Measurements from ENCODE around the gene TAOK2. TPM values are rescaled to one million over a fixed set of nuclear protein-coding genes. Genes with fewer than 3 reads are reported as not detected.

TAOK2 gene
- total RNA-seq, 1 experiment from 2014 or later = 21.5 TPM

DNA sequence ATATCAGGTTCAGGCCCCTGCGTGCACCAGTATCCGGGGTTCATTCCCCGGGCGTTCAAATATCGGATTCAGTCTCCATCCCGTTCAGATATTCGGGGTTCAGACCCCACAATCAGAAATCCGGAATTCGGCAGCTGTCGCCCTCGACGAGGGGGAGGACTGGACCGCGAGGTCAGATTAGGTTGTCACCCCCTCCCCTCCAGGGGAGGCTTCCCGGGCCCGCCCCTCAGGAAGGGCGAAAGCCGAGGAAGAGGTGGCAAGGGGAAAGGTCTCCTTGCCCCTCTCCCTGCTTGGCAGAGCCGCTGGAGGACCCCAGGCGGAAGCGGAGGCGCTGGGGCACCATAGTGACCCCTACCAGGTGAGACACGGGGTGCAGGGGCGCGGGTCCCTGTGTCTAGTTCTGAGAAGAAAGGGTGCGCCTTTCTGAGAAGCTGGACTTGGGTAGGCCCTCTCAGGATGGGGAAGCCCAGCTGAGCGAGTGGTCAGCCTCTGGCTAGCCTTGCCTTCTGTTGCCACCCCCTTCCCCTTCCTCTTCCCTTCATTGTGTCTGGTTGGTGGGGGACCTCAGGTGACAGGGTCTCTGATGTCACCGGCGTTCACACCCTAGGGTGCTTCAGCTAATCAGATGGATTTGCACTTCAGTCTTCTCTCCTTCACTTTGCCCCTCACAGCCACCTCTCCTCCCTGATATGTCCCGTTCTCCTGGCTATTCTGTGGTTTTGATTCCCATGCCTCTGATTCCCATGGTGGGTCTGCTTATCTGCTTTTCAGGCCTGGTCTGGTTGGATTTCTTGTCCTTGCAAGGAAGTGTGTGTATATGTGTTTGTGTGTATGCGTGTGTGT lies 844 bp downstream of the TAOK2 start:
- DNase-seq = peak; percentile 69
- H3K9ac ChIP-seq (ENCODE audit: low read length) = peak overlapping the region; percentile 79
- peak overlapping the region; percentile 85 for H3K4me2 ChIP-seq (ENCODE audit: low read depth, low read length, poor library complexity, severe bottlenecking)
- no peak overlapping the region for H2AFZ ChIP-seq (ENCODE audit: low read length)
- peak overlapping the region; percentile 35 for H3K27ac ChIP-seq (ENCODE audit: low read length)
- H3K4me1 ChIP-seq (ENCODE audit: low read length) = peaks cover 25% of the 10 kb centered on the region
- peaks cover 15% of the 10 kb centered on the region for H3K36me3 ChIP-seq (ENCODE audit: insufficient read depth, low read length)
- no peaks in the 10 kb centered on the region for H3K9me2 ChIP-seq (replicated peaks; ENCODE audit: insufficient read depth, low read length)
- peaks cover 22% of the 10 kb centered on the region; the same call in 1 of the 2 replicates for H4K20me1 ChIP-seq (ENCODE audit: insufficient read depth, low read depth, low read length)
- peak overlapping the region; percentile 89 for H3K4me3 ChIP-seq (ENCODE audit: low read length)
- H3K79me2 ChIP-seq (ENCODE audit: low read length) = peaks cover 45% of the 10 kb centered on the region
- no peaks in the 10 kb centered on the region for H3K27me3 ChIP-seq (ENCODE audit: low read length)
- no peaks in the 10 kb centered on the region for H3K9me3 ChIP-seq (ENCODE audit: low read length)

DNA sequence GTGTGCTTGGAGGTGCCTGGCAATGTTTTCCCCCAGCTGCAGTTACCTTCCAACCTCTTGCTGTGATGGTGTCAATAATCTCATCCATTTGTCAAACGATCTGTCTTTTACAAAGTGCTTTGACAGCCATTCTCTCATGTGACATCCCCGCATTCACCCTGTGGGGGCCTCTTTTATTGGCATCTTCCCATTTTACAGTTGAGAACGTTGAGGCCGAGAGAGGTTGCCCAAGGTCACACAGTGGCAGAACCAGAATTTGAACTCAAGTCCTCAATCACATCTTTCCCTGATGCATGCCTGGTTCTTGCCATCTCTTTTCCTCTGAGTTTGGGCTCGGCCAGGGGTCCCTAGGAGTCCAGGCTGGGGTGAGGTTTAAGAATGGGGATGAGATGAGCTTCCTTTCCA lies 1.5 kb downstream of the TAOK2 start:
- Histone ChIP-seq H3K4me3 (ENCODE audit: low read length) (peak overlapping the region; percentile 89), H3K79me2 (ENCODE audit: low read length) (peaks cover 45% of the 10 kb centered on the region)

DNA sequence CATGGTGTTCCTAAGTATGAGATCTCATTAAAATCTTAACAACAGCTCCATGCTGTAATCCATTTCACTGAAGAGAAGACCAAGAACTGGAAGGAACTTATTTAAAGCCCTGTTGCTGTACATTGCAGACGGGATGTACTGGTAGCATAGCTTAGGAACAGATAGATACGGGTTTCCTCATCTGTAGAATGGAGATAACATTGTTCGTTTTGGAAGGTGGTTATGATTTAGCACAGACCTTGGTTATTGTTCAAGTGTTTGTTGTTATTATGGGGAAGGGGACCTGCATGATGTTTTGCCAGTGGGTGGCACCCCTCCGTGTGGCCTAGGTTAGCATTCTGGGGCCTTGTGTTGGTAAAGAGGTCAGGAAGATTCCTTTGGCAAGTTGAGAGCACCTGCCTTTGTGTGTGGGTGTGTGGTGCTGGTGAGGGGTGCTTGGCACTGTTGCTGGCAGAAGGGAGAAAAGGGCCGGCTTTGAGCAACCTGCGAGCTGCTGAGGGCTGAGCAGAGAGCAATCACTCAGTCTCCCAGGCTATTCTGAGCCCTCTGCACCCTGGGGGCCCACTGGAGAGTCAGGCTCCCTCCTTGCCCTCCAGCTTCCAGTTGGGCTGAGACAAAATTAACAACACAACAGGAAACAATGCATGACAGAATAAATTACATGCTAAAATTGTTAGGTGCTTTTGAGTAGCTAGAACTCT lies 2.3 kb downstream of the TAOK2 start:
- H3K27ac ChIP-seq (ENCODE audit: low read length) = peak overlapping the region; percentile 4; the same call in 1 of the 2 replicates
- H3K4me2 ChIP-seq (ENCODE audit: low read depth, low read length, poor library complexity, severe bottlenecking) = peak overlapping the region; percentile 85
- DNase-seq = no peak
- H2AFZ ChIP-seq (ENCODE audit: low read length) = no peak overlapping the region
- H3K27me3 ChIP-seq (ENCODE audit: low read length) = no peaks in the 10 kb centered on the region
- peak overlapping the region; percentile 79 for H3K9ac ChIP-seq (ENCODE audit: low read length)
- peak overlapping the region; percentile 89 for H3K4me3 ChIP-seq (ENCODE audit: low read length)
- no peaks in the 10 kb centered on the region for H3K9me2 ChIP-seq (replicated peaks; ENCODE audit: insufficient read depth, low read length)
- peaks cover 25% of the 10 kb centered on the region for H3K4me1 ChIP-seq (ENCODE audit: low read length)
- H4K20me1 ChIP-seq (ENCODE audit: insufficient read depth, low read depth, low read length) = peaks cover 22% of the 10 kb centered on the region; the same call in 1 of the 2 replicates
- H3K36me3 ChIP-seq (ENCODE audit: insufficient read depth, low read length) = peaks cover 28% of the 10 kb centered on the region
- H3K79me2 ChIP-seq (ENCODE audit: low read length) = peaks cover 45% of the 10 kb centered on the region
- no peaks in the 10 kb centered on the region for H3K9me3 ChIP-seq (ENCODE audit: low read length)

More for the DNA sequence above, 1.5 kb downstream of the TAOK2 start:
- H3K27me3 ChIP-seq (ENCODE audit: low read length) = no peaks in the 10 kb centered on the region
- peaks cover 25% of the 10 kb centered on the region for H3K4me1 ChIP-seq (ENCODE audit: low read length)
- H3K36me3 ChIP-seq (ENCODE audit: insufficient read depth, low read length) = peaks cover 20% of the 10 kb centered on the region
- H3K4me2 ChIP-seq (ENCODE audit: low read depth, low read length, poor library complexity, severe bottlenecking) = peak overlapping the region; percentile 85
- H3K9ac ChIP-seq (ENCODE audit: low read length) = peak overlapping the region; percentile 79
- peaks cover 22% of the 10 kb centered on the region; the same call in 1 of the 2 replicates for H4K20me1 ChIP-seq (ENCODE audit: insufficient read depth, low read depth, low read length)
- H2AFZ ChIP-seq (ENCODE audit: low read length) = no peak overlapping the region
- H3K9me2 ChIP-seq (replicated peaks; ENCODE audit: insufficient read depth, low read length) = no peaks in the 10 kb centered on the region
- no peaks in the 10 kb centered on the region for H3K9me3 ChIP-seq (ENCODE audit: low read length)
- no peak for DNase-seq
- 0 out of 2 replicates have a peak overlapping the region, but pooled peaks have one; percentile 4 for H3K27ac ChIP-seq (ENCODE audit: low read length)

DNA sequence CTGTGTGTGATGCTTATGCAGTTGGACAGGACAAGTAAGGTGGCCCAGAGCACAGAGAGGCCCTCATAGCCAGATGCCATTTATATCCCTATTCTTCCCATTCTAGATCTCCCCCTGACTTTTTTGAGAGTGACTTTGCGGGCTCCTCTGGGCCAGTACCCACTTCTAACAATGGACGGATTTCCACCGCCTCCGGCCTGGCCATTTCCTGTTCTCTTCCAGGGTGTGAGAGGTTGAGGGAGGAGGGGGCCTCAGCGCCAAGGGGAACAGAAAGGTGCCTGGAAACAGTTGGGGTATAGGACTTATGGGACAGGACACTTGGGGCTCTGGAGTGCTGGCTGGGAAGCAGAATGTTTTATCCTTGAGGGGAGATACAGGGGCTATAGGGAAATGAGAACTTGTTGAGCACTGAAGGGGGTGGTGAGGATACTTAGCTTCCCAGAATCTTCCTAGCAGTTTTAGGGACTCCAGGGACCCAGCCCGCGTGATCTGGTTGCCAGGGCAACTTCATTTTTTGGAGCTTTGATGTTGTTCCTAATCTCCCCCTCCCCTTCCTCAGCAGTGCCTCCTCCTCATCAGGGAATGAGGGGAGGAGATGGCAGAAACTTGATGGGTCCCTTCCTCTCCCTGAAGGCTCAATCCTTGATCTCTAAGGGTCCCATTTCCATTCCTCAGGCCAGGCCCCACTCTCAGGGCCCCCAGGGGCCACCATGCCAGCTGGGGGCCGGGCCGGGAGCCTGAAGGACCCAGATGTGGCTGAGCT lies 3.6 kb downstream of the TAOK2 start:
- H3K9ac ChIP-seq (ENCODE audit: low read length) = peak overlapping the region; percentile 79; the same call in 1 of the 2 replicates

DNA sequence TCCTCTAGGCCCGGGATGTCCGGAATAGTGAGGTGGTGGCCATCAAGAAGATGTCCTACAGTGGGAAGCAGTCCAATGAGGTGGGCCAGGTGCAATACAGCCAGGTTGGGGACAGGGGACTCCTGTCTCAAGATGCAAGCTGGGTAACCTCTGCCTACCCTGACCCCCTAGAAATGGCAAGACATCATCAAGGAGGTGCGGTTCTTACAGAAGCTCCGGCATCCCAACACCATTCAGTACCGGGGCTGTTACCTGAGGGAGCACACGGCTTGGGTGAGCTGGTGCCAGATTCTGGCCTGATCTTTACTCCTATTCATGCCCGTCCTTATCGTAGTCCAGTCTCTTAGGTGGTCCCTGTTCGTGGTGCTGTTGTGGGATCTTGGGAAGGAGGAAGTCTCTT lies 4.4 kb downstream of the TAOK2 start:
- Histone ChIP-seq H3K9me3 (ENCODE audit: low read length) (no peaks in the 10 kb centered on the region), H3K9ac (ENCODE audit: low read length) (no peak overlapping the region), H4K20me1 (ENCODE audit: insufficient read depth, low read depth, low read length) (peaks cover 22% of the 10 kb centered on the region; the same call in 1 of the 2 replicates), H2AFZ (ENCODE audit: low read length) (no peak overlapping the region), H3K27me3 (ENCODE audit: low read length) (no peaks in the 10 kb centered on the region), H3K4me1 (ENCODE audit: low read length) (peaks cover 25% of the 10 kb centered on the region), H3K4me2 (ENCODE audit: low read depth, low read length, poor library complexity, severe bottlenecking) (no peak overlapping the region), H3K36me3 (ENCODE audit: insufficient read depth, low read length) (peaks cover 28% of the 10 kb centered on the region), H3K4me3 (ENCODE audit: low read length) (no peak overlapping the region), H3K79me2 (ENCODE audit: low read length) (peaks cover 45% of the 10 kb centered on the region), H3K9me2 (replicated peaks; ENCODE audit: insufficient read depth, low read length) (no peaks in the 10 kb centered on the region), H3K27ac (ENCODE audit: low read length) (no peak overlapping the region)
- DNase-seq = no peak

More for the DNA sequence above, 3.6 kb downstream of the TAOK2 start:
- Histone ChIP-seq H3K27ac (ENCODE audit: low read length) (no peak overlapping the region), H3K79me2 (ENCODE audit: low read length) (peaks cover 45% of the 10 kb centered on the region), H3K27me3 (ENCODE audit: low read length) (no peaks in the 10 kb centered on the region), H4K20me1 (ENCODE audit: insufficient read depth, low read depth, low read length) (peaks cover 22% of the 10 kb centered on the region; the same call in 1 of the 2 replicates), H3K4me3 (ENCODE audit: low read length) (no peak overlapping the region), H3K9me3 (ENCODE audit: low read length) (no peaks in the 10 kb centered on the region), H3K36me3 (ENCODE audit: insufficient read depth, low read length) (peaks cover 28% of the 10 kb centered on the region), H3K4me1 (ENCODE audit: low read length) (peaks cover 25% of the 10 kb centered on the region), H3K4me2 (ENCODE audit: low read depth, low read length, poor library complexity, severe bottlenecking) (peak overlapping the region; percentile 85), H3K9me2 (replicated peaks; ENCODE audit: insufficient read depth, low read length) (no peaks in the 10 kb centered on the region), H2AFZ (ENCODE audit: low read length) (no peak overlapping the region)
- DNase-seq = no peak

DNA sequence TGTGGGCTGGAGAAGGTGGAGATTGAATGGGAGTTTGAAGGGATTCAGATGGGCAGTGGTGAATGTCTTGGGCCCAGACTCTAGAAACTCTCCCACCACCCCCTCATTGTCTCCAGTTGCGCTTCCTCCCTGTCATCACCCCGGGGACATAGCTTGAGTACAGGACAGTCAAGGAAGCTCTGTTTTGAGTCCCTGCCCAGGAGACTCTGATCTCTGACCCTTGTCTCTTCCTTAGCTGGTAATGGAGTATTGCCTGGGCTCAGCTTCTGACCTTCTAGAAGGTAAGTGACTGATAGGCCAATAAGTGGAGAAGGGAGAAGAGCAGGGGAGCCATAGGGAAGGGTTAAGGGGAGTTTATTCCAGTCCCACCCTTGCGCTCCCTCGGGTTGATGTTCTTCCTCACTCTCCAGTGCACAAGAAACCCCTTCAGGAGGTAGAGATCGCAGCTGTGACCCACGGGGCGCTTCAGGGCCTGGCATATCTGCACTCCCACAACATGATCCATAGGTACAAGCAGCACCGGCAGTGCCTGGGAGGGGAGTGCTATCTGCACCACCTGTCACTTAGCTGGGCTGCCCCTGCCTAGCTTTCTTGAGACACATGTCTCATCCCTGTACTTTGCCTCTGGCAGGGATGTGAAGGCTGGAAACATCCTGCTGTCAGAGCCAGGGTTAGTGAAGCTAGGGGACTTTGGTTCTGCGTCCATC lies 5.0 kb downstream of the TAOK2 start:
- peaks cover 28% of the 10 kb centered on the region for H3K36me3 ChIP-seq (ENCODE audit: insufficient read depth, low read length)

DNA sequence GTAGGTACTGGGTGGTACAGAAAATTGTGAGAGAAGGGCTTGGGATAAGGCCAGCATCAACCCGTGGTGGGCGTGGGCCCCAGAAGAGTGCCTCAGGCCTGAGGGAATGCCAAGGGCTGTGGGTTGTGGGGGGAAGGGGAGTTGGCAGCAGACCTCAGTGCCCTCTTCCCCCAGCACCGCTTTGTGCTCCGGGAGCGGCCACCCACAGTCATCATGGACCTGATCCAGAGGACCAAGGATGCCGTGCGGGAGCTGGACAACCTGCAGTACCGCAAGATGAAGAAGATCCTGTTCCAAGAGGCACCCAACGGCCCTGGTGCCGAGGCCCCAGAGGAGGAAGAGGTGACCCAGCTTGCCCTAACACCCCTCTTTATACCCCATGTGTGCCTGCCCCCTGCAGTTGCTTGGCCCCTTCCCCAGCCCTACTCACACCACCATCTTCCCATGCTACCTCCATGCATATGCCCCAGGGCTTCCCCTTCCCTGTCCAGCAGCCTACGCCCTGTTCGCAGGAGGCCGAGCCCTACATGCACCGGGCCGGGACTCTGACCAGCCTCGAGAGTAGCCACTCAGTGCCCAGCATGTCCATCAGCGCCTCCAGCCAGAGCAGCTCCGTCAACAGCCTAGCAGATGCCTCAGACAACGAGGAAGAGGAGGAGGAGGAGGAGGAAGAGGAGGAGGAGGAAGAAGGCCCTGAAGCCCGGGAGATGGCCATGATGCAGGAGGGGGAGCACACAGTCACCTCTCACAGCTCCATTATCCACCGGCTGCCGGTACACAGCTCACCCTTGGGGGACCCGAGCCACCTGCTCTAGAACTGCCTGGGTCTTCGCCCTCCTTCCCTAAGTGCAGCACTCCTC lies 9.1 kb downstream of the TAOK2 start:
- Histone ChIP-seq H3K79me2 (ENCODE audit: low read length) (peaks cover 4% of the 10 kb centered on the region; the same call in 1 of the 2 replicates), H3K27me3 (ENCODE audit: low read length) (no peaks in the 10 kb centered on the region), H2AFZ (ENCODE audit: low read length) (no peak overlapping the region), H3K9me2 (replicated peaks; ENCODE audit: insufficient read depth, low read length) (no peaks in the 10 kb centered on the region), H3K9ac (ENCODE audit: low read length) (no peak overlapping the region), H3K4me1 (ENCODE audit: low read length) (no peaks in the 10 kb centered on the region), H3K4me2 (ENCODE audit: low read depth, low read length, poor library complexity, severe bottlenecking) (no peak overlapping the region), H3K27ac (ENCODE audit: low read length) (no peak overlapping the region), H3K36me3 (ENCODE audit: insufficient read depth, low read length) (peaks cover 36% of the 10 kb centered on the region), H4K20me1 (ENCODE audit: insufficient read depth, low read depth, low read length) (no peaks in the 10 kb centered on the region), H3K9me3 (ENCODE audit: low read length) (no peaks in the 10 kb centered on the region), H3K4me3 (ENCODE audit: low read length) (no peak overlapping the region)
- no peak for DNase-seq

More for the DNA sequence above, 5.0 kb downstream of the TAOK2 start:
- Histone ChIP-seq H3K27ac (ENCODE audit: low read length) (no peak overlapping the region), H2AFZ (ENCODE audit: low read length) (no peak overlapping the region), H3K4me1 (ENCODE audit: low read length) (peaks cover 25% of the 10 kb centered on the region), H3K4me2 (ENCODE audit: low read depth, low read length, poor library complexity, severe bottlenecking) (no peak overlapping the region), H3K79me2 (ENCODE audit: low read length) (peaks cover 45% of the 10 kb centered on the region), H3K4me3 (ENCODE audit: low read length) (no peak overlapping the region), H3K9me3 (ENCODE audit: low read length) (no peaks in the 10 kb centered on the region), H3K27me3 (ENCODE audit: low read length) (no peaks in the 10 kb centered on the region), H3K9ac (ENCODE audit: low read length) (no peak overlapping the region), H3K9me2 (replicated peaks; ENCODE audit: insufficient read depth, low read length) (no peaks in the 10 kb centered on the region), H4K20me1 (ENCODE audit: insufficient read depth, low read depth, low read length) (peaks cover 22% of the 10 kb centered on the region; the same call in 1 of the 2 replicates)
- no peak for DNase-seq

Measured in Karpas-422 (cell line).